DOHH2 (cell line): ENCODE measurements around the gene ATP9B.

Experiments
- H3F3A ChIP-seq: fragments of 200-600 bp; sonication (generic), shearing (Covaris generic); 2 replicates; pipeline ENCODE4 v1.6.0; 2016; ENCODE audit warnings: antibody characterized with exemption, mild to moderate bottlenecking; ENCODE audit not compliant: control insufficient read depth, insufficient read depth
- H3K27ac ChIP-seq: fragments of 200-600 bp; sonication (generic); 2 replicates; pipeline ENCODE4 v1.5.1; 2014; ENCODE audit warnings: low read depth, mild to moderate bottlenecking, low read length, moderate library complexity
- H3K27me3 ChIP-seq: fragments of 200-600 bp; sonication (generic); 2 replicates; pipeline ENCODE4 v1.6.1; 2014; ENCODE audit warnings: mild to moderate bottlenecking, low read length, mixed read lengths; ENCODE audit not compliant: control insufficient read depth
- H3K36me3 ChIP-seq: fragments of 200-600 bp; sonication (generic); 2 replicates; pipeline ENCODE4 v1.6.1; 2014; ENCODE audit warnings: mild to moderate bottlenecking, low read length, moderate library complexity, mixed read lengths; ENCODE audit not compliant: control insufficient read depth
- H3K4me1 ChIP-seq: fragments of 200-600 bp; sonication (generic); 2 replicates; pipeline ENCODE4 v1.6.1; 2014; ENCODE audit warnings: mild to moderate bottlenecking, low read length, mixed read lengths; ENCODE audit not compliant: control insufficient read depth
- H3K4me2 ChIP-seq: fragments of 200-600 bp; sonication (generic); 2 replicates; pipeline ENCODE4 v1.6.0; 2014; ENCODE audit warnings: mild to moderate bottlenecking, low read length, moderate library complexity
- H3K4me3 ChIP-seq: fragments of 200-600 bp; sonication (generic); 2 replicates; pipeline ENCODE4 v1.5.1; 2014; ENCODE audit warnings: mild to moderate bottlenecking, low read length, mixed read lengths
- H3K79me2 ChIP-seq: fragments of 200-600 bp; sonication (generic); 2 replicates; pipeline ENCODE4 v1.6.1; 2014; ENCODE audit warnings: mild to moderate bottlenecking, low read length, mixed read lengths; ENCODE audit not compliant: control insufficient read depth
- H3K9me2 ChIP-seq: fragments of 200-600 bp; sonication (generic); replicated peaks from 2 replicates; pipeline ENCODE4 v1.6.1; 2014; ENCODE audit warnings: mild to moderate bottlenecking, low read length, mixed read lengths; ENCODE audit not compliant: control insufficient read depth
- H3K9me3 ChIP-seq: fragments of 200-600 bp; sonication (generic); 2 replicates; pipeline ENCODE4 v1.6.1; 2014; ENCODE audit warnings: antibody characterized with exemption, low read length, mixed read lengths; ENCODE audit not compliant: control insufficient read depth, insufficient read depth
- H4K20me1 ChIP-seq: fragments of 200-600 bp; sonication (generic); 2 replicates; pipeline ENCODE4 v1.6.0; 2014; ENCODE audit warnings: low read depth, mild to moderate bottlenecking, antibody characterized with exemption, low read length, moderate library complexity; ENCODE audit not compliant: control insufficient read depth, insufficient read depth
- EZH2phosphoT487 ChIP-seq: fragments of 200-600 bp; sonication (generic); IDR thresholded peaks from 2 replicates; pipeline ENCODE4 v1.6.1; 2017; ENCODE audit warnings: borderline replicate concordance, mild to moderate bottlenecking, antibody characterized with exemption, low read length, moderate library complexity, mixed read lengths
- TF ChIP-seq, protein P1 (sequence below): fragments of 200-600 bp; sonication (generic); IDR thresholded peaks from one replicate; pipeline ENCODE4 v1.5.1; 2014; ENCODE audit warnings: antibody characterized with exemption, mild to moderate bottlenecking, low read depth, low read length; ENCODE audit not compliant: poor library complexity, severe bottlenecking

ATP9B gene, protein sequence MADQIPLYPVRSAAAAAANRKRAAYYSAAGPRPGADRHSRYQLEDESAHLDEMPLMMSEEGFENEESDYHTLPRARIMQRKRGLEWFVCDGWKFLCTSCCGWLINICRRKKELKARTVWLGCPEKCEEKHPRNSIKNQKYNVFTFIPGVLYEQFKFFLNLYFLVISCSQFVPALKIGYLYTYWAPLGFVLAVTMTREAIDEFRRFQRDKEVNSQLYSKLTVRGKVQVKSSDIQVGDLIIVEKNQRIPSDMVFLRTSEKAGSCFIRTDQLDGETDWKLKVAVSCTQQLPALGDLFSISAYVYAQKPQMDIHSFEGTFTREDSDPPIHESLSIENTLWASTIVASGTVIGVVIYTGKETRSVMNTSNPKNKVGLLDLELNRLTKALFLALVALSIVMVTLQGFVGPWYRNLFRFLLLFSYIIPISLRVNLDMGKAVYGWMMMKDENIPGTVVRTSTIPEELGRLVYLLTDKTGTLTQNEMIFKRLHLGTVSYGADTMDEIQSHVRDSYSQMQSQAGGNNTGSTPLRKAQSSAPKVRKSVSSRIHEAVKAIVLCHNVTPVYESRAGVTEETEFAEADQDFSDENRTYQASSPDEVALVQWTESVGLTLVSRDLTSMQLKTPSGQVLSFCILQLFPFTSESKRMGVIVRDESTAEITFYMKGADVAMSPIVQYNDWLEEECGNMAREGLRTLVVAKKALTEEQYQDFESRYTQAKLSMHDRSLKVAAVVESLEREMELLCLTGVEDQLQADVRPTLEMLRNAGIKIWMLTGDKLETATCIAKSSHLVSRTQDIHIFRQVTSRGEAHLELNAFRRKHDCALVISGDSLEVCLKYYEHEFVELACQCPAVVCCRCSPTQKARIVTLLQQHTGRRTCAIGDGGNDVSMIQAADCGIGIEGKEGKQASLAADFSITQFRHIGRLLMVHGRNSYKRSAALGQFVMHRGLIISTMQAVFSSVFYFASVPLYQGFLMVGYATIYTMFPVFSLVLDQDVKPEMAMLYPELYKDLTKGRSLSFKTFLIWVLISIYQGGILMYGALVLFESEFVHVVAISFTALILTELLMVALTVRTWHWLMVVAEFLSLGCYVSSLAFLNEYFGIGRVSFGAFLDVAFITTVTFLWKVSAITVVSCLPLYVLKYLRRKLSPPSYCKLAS

DNA sequence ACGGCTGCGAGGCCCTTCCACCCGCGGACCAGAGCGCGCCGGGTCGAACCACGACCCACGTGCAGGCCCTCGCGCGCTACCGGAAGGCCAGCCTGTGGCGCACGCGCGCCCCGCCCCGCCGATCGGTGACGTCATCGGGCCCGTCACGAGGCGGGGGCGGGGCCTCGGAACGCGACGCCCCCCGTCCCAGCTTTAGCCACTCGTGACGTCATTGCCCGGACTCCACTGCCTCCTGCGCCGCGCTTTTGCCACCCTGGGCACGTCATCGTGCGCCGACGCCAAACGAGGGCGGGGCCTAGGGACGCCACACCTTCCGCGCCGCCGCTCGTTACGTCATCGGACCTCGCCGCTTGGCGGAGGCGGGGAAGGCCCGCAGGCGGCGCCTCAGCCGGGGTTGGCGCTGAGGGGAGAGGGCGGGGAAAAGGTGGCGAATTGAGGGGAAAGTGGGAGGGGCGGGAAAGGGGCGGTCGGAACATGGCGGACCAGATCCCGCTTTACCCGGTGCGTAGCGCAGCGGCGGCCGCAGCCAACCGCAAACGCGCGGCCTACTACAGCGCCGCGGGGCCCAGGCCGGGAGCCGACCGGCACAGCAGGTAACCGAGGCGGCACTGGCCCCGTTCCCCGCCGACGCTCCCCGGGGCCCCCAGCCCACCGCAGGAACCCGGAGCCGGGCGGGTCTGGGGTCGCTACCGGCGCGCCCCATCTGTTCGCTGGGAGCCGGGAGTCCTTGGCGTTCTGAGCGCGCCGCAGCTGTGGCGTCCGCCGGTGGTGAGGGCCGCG is at the start of gene ATP9B:
Gene ATP9B (plus strand): TSS at position 458 of the 780 bp plus-strand sequence. CDS start 17 bp downstream, at position 475.
- H3K36me3 ChIP-seq: peaks cover 5% of the 10 kb centered on the region; the same call in 1 of the 2 replicates
- no peaks in the 10 kb centered on the region for H3K9me2 ChIP-seq
- peak within 1 kb of the TSS; percentile 83 for H3K4me3 ChIP-seq
- H3K79me2 ChIP-seq: peaks cover 45% of the 10 kb centered on the region
- H3K27ac ChIP-seq: peak within 1 kb of the TSS; percentile 42
- H3K9me3 ChIP-seq: peaks cover 9% of the 10 kb centered on the region; the same call in 1 of the 2 replicates
- peaks cover 21% of the 10 kb centered on the region for H3K4me1 ChIP-seq
- peak within 1 kb of the TSS; percentile 84 for H3K4me2 ChIP-seq
- no peaks in the 10 kb centered on the region for H3K27me3 ChIP-seq
- no peaks in the 10 kb centered on the region for H4K20me1 ChIP-seq
- TF ChIP-seq EZH2phosphoT487: no peak
- TF ChIP-seq, protein P1, sequence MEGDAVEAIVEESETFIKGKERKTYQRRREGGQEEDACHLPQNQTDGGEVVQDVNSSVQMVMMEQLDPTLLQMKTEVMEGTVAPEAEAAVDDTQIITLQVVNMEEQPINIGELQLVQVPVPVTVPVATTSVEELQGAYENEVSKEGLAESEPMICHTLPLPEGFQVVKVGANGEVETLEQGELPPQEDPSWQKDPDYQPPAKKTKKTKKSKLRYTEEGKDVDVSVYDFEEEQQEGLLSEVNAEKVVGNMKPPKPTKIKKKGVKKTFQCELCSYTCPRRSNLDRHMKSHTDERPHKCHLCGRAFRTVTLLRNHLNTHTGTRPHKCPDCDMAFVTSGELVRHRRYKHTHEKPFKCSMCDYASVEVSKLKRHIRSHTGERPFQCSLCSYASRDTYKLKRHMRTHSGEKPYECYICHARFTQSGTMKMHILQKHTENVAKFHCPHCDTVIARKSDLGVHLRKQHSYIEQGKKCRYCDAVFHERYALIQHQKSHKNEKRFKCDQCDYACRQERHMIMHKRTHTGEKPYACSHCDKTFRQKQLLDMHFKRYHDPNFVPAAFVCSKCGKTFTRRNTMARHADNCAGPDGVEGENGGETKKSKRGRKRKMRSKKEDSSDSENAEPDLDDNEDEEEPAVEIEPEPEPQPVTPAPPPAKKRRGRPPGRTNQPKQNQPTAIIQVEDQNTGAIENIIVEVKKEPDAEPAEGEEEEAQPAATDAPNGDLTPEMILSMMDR: no peak
- peaks cover 8% of the 10 kb centered on the region for H3F3A ChIP-seq

DNA sequence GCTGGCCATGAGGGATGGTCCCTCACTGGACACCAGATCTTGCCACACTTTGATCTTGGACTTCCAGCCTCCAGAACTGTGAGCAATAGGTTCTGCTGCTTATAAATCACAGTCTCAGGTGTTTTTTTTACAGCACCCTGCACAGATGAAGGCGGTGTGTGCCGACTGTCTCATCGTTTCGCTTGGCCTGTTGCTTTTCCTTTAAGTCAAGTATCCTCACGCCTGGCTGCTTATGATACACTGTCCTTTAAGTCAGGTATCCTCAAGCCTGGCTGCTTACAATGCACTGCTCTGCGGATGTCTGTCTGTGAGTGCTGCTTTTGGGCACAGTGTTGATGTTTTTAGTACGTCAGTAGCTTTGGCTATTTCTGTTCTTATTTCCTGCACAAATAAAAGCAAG is 49.3 kb upstream of the ATP9B start:
- no peaks in the 10 kb centered on the region for H3F3A ChIP-seq
- no peaks in the 10 kb centered on the region for H3K36me3 ChIP-seq
- TF ChIP-seq EZH2phosphoT487: no peak
- TF ChIP-seq, protein P1: no peak
- no peaks in the 10 kb centered on the region for H3K79me2 ChIP-seq
- H3K9me2 ChIP-seq: no peaks in the 10 kb centered on the region
- no peaks in the 10 kb centered on the region for H3K9me3 ChIP-seq
- H3K27me3 ChIP-seq: no peaks in the 10 kb centered on the region
- H4K20me1 ChIP-seq: no peaks in the 10 kb centered on the region
- no peaks in the 10 kb centered on the region for H3K4me1 ChIP-seq
- H3K4me3 ChIP-seq: no peak overlapping the region
- no peak overlapping the region for H3K27ac ChIP-seq
- H3K4me2 ChIP-seq: no peak overlapping the region

DNA sequence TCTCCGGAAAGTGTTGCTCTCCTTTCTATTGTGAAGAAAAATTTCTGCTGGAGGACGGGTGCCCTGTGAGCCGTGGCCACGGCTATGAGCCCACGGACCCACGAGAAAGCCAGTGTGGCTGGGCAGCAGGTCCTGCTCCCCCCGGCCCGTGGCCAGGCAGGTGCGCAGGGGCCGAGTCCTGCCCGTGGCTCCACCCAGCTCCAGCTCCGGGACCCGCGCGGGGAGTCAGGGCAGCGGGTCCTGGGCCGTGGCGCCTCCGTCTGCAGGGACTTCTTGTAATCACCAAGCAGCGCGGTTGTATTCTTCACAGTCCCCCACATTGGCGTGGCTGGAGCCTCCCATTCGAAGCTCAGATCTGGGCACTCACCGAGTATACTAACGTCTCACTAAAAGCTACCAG is 46.6 kb upstream of the ATP9B start:
- Histone ChIP-seq H4K20me1 (no peaks in the 10 kb centered on the region), H3K9me2 (no peaks in the 10 kb centered on the region), H3K27ac (no peak overlapping the region), H3K9me3 (no peaks in the 10 kb centered on the region), H3K4me3 (no peak overlapping the region), H3F3A (no peaks in the 10 kb centered on the region), H3K79me2 (no peaks in the 10 kb centered on the region), H3K27me3 (no peaks in the 10 kb centered on the region), H3K36me3 (no peaks in the 10 kb centered on the region), H3K4me2 (no peak overlapping the region), H3K4me1 (no peaks in the 10 kb centered on the region)
- TF ChIP-seq, protein P1: no peak
- TF ChIP-seq EZH2phosphoT487: no peak
